Upper lobe of left lung (tissue), 6 donors: Measurements from ENCODE around the gene GPR3. TPM values are rescaled to one million over a fixed set of nuclear protein-coding genes. Genes with fewer than 3 reads are reported as not detected.

Source experiments
- ATAC-seq, 2 donors: fragments of 200-7000 bp; cut with Tn5 transposase; one replicate each; pipeline ENCODE4 v1.9.1; 2022; ENCODE audit warnings: mild to moderate bottlenecking in 2 of 2, moderate library complexity in 2 of 2; ENCODE audit not compliant: low FRiP score in 2 of 2
- DNase-seq, 2 donors: peaks; one replicate each; pipeline ENCODE4 v3.0.0-alpha.2; 2019 to 2020
- H3K27ac ChIP-seq, 4 donors: fragments of 200-600 bp; sonication (generic); one replicate each; pipeline ENCODE4 v1.5.1; 2016 to 2019
- H3K27me3 ChIP-seq, 4 donors: fragments of 200-600 bp; sonication (generic); one replicate each; pipeline ENCODE4 v1.5.1; 2017 to 2019
- H3K36me3 ChIP-seq, 4 donors: fragments of 200-600 bp; sonication (generic); one replicate each; pipeline ENCODE4 v1.5.1; 2016 to 2019
- H3K4me1 ChIP-seq, 4 donors: fragments of 200-600 bp; sonication (generic); one replicate each; pipeline ENCODE4 v1.5.1; 2018 to 2019
- H3K4me3 ChIP-seq, 4 donors: fragments of 200-600 bp; sonication (generic); one replicate each; pipeline ENCODE4 v1.5.1; 2017 to 2019; ENCODE audit warnings: mild to moderate bottlenecking in 2 of 4, moderate library complexity in 1 of 4
- H3K9me3 ChIP-seq, 4 donors: fragments of 200-600 bp; sonication (generic); one replicate each; pipeline ENCODE4 v1.5.1; 2018 to 2019
- EP300 ChIP-seq, 4 donors: sonication (generic); formaldehyde crosslinking; IDR thresholded peaks; one replicate each; pipeline ENCODE4 v1.5.1; 2017; ENCODE audit warnings: antibody characterized with exemption in 4 of 4, control low read depth in 2 of 4
- POLR2A ChIP-seq, 4 donors: fragments of 450-650 bp; IDR thresholded peaks; one replicate each; pipeline ENCODE4 v1.5.1; 2016 to 2017; ENCODE audit warnings: antibody characterized with exemption in 4 of 4, mild to moderate bottlenecking in 2 of 4
- POLR2AphosphoS5 ChIP-seq, 2 donors: sonication (generic); formaldehyde crosslinking; IDR thresholded peaks; one replicate each; pipeline ENCODE4 v1.5.1; 2017; ENCODE audit warnings: antibody characterized with exemption in 2 of 2
- WGBS, 2 donors: methylation state at CpG; one replicate each; pipeline ENCODE4 v1.1.5; 2017 to 2018; 5-methylcytosine and 5-hydroxymethylcytosine counted together
- total RNA-seq, 6 donors: library from RNA; depleted of rRNA in 4 of 6; stranded (reverse); fragments of >200 nt in 4 of 6; gene quantifications; one replicate each; pipeline versions ENCODE4 v1.1.0 to v1.2.1, GENCODE V29; 2016 to 2021
- TF ChIP-seq, protein P1 (sequence below), 6 experiments: fragments of 450-650 bp in 4 of 6; fragments of 200-600 bp in 2 of 6; sonication (generic) in 2 of 6; IDR thresholded peaks; one replicate each; pipeline ENCODE4 v1.5.1; 2016 to 2019; ENCODE audit warnings: antibody characterized with exemption in 6 of 6
- donor health status: DM: no; HTN: no; CAD: no; lungs with moderate emphysema.
- donor health status: DM: no; HTN: yes; CAD: no; lungs with severe emphysema.

Gene GPR3
- total RNA-seq, 6 donors from 2014 or later, result 0.39 to 1.6 (median 0.76) TPM; not detected in 1

DNA sequence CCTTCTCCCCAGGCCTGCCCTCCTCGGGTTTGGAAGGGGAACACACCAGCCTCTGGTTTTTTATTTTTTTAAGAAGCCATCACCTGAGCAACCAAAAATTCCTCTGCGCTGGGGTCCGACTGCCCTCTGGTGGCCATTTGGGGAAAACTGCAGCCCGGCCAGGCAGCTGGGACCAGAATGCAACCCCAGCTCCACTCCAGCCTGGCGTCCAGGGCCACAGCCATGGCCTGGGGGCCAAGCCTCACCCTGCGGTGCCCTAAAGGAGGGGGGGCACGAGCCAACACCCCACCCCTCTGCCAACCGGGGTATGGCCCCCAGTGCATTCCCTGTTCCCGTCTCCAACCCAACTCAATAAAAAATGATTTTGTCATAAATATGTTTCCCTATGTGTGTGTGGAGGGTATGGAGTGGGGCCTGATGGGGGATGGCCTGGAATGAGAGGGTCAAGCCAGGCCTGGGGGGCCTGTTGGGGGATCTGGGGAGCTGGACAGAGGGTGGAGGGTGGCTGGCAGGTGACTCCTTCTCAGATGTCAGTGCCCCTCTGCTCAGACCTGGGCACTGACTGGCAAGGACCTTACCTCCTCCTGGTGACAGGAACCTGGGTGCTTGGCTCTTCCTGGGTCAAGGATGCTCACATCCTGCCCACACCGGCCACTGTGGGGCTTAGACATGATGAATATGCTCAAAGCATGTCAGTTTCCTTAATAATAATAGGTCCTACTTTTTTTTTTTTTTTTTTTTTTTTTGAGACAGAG is 3.2 kb downstream of the GPR3 start:
- Histone ChIP-seq H3K27ac (no peak overlapping the region), H3K4me3 (no peak overlapping the region), H3K36me3 (no peaks in the 10 kb centered on the region), H3K27me3 (no peaks in the 10 kb centered on the region), H3K4me1 (peaks cover 25 to 46% (median 36%) of the 10 kb centered on the region in 4 donors), H3K9me3 (no peaks in the 10 kb centered on the region)
- ATAC-seq, result peak; percentile 65 to 70
- WGBS, 2 donors, result 8 to 9% methylated on average over 9 to 10 of the region's 10 CpGs
- peak; percentile 80 to 86 for DNase-seq
- TF ChIP-seq POLR2A (IDR thresholded peaks at IDR 0.05) (peak in 1 of 4 donors; percentile 35), POLR2AphosphoS5 (IDR thresholded peaks at IDR 0.05) (peak in 1 of 2 donors; percentile 25), EP300 (IDR thresholded peaks at IDR 0.05) (no peak)
- TF ChIP-seq, protein P1, sequence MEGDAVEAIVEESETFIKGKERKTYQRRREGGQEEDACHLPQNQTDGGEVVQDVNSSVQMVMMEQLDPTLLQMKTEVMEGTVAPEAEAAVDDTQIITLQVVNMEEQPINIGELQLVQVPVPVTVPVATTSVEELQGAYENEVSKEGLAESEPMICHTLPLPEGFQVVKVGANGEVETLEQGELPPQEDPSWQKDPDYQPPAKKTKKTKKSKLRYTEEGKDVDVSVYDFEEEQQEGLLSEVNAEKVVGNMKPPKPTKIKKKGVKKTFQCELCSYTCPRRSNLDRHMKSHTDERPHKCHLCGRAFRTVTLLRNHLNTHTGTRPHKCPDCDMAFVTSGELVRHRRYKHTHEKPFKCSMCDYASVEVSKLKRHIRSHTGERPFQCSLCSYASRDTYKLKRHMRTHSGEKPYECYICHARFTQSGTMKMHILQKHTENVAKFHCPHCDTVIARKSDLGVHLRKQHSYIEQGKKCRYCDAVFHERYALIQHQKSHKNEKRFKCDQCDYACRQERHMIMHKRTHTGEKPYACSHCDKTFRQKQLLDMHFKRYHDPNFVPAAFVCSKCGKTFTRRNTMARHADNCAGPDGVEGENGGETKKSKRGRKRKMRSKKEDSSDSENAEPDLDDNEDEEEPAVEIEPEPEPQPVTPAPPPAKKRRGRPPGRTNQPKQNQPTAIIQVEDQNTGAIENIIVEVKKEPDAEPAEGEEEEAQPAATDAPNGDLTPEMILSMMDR (IDR thresholded peaks at IDR 0.05), result peak; percentile 88 to 97 (median 93)

DNA sequence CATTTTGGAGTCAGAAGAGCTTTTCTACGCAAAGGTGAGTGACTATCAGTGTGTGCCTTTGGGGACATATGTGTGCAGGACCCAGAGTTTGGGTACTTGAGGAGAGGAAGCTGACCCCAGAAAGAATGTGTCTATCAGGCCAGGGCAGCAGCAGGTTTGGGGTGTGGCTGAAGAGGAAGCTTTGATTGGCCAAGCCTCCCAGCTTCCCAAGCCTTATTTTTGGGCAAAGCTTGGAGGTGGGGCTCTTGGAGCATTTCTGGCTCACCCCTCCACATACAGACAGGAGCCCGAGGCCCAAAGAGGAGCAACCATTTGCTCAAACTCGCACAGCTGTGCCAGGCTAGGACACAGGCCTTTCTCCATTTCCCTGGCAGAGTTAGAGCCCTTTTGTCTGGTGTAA is 4.7 kb downstream of the GPR3 start:
- Histone ChIP-seq H3K27me3 (no peaks in the 10 kb centered on the region), H3K4me1 (peaks cover 18 to 46% (median 31%) of the 10 kb centered on the region in 4 donors), H3K4me3 (no peak overlapping the region), H3K9me3 (no peaks in the 10 kb centered on the region), H3K27ac (no peak overlapping the region), H3K36me3 (no peaks in the 10 kb centered on the region)
- ATAC-seq (no peak), DNase-seq (no peak)
- WGBS, 2 donors, result 78 to 85% methylated on average over 1 to 3 of the region's 3 CpGs
- no peak for TF ChIP-seq POLR2AphosphoS5 (IDR thresholded peaks at IDR 0.05)
- TF ChIP-seq, protein P1 (IDR thresholded peaks at IDR 0.05), result no peak
- no peak for TF ChIP-seq POLR2A (IDR thresholded peaks at IDR 0.05)
- no peak for TF ChIP-seq EP300 (IDR thresholded peaks at IDR 0.05)

DNA sequence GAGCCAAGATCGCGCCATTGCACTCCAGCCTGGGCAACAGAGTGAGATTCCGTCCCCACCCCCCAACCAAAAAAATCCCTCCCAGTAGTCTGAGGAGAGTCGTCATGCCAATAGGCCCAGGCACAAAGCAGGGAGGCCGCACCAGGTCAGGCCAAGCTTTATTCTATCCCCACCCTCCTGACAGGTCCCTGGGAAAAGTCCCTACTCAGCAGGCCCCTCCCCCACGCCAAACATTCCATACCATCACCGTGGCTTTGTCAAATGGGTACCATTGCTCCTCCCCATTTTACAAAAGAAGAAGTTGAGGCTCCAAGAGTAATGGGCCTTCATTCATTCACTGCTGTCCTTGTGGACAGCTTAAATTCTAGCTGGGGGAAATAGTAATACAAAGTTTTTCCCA is 5.3 kb downstream of the GPR3 start:
- DNase-seq, result no peak

DNA sequence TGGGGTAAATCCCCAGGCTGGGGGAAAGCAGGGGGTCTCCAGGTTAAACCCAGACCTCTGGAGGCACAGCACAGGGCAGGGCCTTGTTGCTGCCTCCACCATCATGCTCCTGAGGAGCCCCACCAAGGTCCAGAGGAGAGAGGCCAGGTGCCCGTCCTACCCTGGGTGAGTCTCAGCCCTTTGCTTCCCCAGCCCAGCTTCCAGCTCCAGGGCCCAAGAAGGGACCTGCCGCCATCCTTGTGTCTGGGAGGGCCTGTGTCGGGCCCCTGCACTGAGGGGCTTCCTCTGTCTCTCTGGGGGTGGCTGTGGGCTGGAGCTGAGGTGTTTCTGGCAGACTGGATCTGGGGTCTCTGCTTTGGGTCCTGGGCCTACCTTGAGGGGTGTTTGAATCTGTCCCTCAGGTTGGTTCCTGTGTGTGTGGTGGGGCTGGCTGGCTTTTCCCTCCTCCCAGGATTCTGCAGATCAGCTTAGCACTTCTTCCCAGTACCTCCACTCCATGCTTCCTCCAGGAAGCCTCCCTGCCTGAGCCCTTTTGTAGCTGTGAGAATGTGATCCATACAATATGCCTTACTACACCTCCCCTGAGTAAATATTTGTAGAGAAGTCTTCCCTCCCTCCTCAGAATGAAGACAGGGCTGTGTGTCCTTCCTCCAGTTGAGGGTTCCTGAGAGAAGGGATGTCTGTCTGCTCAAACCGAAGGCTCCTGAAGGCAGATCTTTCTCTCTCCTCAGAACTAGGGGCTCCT is 6.2 kb downstream of the GPR3 start:
- ATAC-seq (no peak), DNase-seq (no peak)
- Histone ChIP-seq H3K4me3 (no peak overlapping the region), H3K27ac (no peak overlapping the region), H3K4me1 (peaks cover 24 to 52% (median 30%) of the 10 kb centered on the region in 4 donors), H3K9me3 (no peaks in the 10 kb centered on the region), H3K36me3 (no peaks in the 10 kb centered on the region), H3K27me3 (no peaks in the 10 kb centered on the region)
- 85 to 92% methylated on average over 4 of the region's 4 CpGs for WGBS, 2 donors
- TF ChIP-seq POLR2A (IDR thresholded peaks at IDR 0.05), result no peak
- TF ChIP-seq, protein P1 (IDR thresholded peaks at IDR 0.05), result no peak

More for the DNA sequence above, 5.3 kb downstream of the GPR3 start:
- TF ChIP-seq, protein P1 (IDR thresholded peaks at IDR 0.05), result no peak
- Histone ChIP-seq H3K4me3 (no peak overlapping the region), H3K36me3 (no peaks in the 10 kb centered on the region), H3K27ac (no peak overlapping the region), H3K9me3 (no peaks in the 10 kb centered on the region), H3K4me1 (peaks cover 20 to 46% (median 31%) of the 10 kb centered on the region in 4 donors), H3K27me3 (no peaks in the 10 kb centered on the region)
- 75 to 83% methylated on average over 7 of the region's 7 CpGs for WGBS, 2 donors
- no peak for ATAC-seq
